Pons (tissue), 1 donor: ENCODE measurements around the gene NUDT16.

Experiments used
- DNase-seq: peaks from one replicate; pipeline ENCODE4 v3.0.0-alpha.2; 2016; ENCODE audit warnings: low spot score

The NUDT16 gene

GRCh38 chr3:131386429-131387165 lies 5.0 kb downstream of the NUDT16 start:
- DNase-seq: peak; percentile 85

DNA sequence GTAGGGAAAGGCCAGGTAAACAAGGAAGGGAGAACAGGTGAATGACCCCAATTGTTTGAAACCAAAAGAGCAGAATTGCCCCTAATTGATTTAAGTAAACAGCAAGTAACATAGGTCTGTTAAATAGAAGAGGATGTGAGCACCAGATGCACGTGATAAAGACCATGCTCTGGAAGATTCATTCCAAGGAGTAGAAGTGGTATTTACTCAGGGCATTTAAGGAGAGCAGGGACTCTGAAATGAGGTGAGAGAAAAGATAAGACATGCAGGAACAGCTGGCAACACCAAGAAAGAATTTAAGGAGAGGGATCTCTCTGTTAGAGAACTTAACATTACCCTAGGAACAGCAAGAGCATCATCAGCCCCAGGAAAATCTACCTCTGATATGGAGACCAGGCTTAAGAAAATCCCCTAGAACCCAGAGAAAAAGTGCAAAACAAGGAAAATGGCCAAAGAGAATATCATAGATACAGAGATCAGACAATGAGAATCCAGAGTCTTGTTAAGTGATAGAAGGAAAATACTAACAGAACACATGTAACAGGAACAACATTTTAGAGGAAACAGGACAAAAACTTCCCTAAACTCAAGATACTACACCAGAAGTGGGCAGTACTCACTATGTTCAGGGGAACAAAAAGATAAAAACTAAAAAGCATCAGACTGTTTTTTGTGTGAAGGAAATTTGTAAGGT lies 6.4 kb downstream of the NUDT16 start:
- DNase-seq: no peak

DNA sequence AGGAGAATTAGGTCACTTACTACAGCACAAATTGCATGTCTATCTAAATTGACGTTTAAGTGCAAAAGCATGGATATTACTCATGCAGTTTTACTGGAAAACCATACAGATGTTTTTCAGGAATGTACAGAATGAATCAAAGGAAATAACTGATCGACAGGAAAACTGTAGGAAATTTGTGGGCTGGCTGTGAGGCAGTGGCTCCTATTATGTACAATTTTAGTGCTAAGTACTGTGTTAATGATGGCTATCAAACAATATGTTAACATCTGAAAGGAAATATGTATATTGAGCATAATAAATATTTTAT lies 6.9 kb downstream of the NUDT16 start:
- no peak for DNase-seq

- no peak for DNase-seq
Observed at GRCh38 chr3:131390331-131390730, 8.8 kb downstream of the NUDT16 start.

GRCh38 chr3:131393051-131393450 lies 11.5 kb downstream of the NUDT16 start:
- DNase-seq: no peak

DNA sequence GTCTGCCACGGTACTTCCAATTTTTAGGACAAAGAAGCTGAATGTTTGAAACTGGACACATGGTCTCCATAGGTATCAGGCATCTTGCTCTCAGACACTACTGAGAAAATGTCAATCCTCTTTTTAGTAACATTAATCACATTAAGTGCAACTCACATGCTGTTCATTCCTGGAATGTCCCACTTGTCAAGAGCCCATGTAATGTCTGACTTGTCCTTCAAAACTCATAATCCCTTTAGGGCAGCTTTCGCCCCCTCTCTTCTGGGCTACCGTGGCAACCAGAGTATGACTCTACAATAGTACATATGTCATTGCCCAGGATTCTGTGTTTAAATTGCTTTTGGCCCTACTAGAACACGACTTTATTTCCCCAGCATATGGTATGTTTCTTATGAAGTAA lies 12.3 kb downstream of the NUDT16 start:
- no peak for DNase-seq

GRCh38 chr3:131394400-131394799 lies 12.8 kb downstream of the NUDT16 start:
- DNase-seq: no peak

GRCh38 chr3:131396170-131396569 lies 14.6 kb downstream of the NUDT16 start:
- no peak for DNase-seq

- no peak for DNase-seq
Observed at GRCh38 chr3:131397889-131398288, 16.3 kb downstream of the NUDT16 start.

- DNase-seq: no peak
Observed at GRCh38 chr3:131401978-131402377, 20.4 kb downstream of the NUDT16 start.

DNA sequence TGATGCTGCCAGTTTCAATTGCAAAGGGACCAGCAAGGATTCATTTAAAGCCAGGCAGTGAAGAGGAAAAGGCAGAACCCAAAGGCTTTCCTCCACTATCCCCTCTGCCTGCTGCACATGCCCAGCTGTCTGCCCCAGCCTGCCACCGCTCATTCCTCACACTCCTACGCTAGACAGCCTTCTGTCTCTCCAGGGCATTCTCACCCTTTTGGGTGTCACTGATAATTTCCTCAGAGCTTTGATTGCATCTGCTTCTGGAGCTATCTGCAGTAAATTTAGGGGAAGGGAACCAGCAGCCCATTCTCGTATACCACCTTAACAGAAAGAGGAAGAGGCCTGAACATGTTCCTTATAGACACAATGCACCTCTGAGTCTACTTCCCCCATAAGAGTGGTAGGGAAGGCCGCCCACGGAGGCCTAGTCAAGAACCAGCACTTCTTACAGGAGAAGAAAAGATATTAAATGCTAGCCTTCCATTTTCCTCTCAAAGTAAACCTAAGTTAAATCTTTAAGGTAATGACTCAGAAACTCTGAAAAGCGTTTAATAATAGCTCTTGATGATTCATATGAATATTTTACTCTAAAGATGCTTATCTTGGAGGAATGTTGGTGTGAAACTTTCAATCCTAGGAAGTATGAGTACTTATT lies 20.9 kb downstream of the NUDT16 start:
- peak; percentile 57 for DNase-seq

DNA sequence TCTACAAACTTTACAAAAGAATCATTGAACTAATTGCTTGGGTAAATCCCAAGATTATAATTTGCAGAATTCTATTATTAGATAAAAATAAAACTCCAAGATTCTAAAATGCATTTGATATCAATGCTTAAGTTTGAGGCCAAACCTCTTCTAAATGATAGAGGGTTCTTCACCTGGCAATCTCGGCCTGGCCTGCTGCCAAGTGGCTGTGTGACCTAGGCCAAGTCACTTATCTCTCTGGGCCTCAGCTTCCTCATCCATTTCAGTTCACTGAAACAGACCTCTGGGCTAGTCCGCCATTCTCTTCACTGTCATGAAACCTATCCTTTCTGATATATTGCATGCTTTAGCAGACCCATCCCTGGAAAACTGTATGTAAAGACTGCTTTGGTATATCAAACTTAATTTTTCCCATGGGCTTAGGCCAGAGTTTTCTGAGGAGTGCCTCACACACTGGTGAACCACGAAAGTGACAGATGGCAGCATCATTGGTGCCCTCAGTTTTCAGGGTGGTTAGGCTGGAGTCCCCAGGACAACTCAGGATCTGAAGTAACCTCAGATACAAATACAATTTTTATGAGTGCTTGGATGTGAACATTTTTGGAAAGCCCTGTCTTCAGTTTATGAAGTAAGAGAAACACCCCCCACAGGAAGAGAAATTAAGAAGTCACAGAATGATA lies 21.8 kb downstream of the NUDT16 start:
- DNase-seq: no peak

- no peak for DNase-seq
Observed at GRCh38 chr3:131405411-131405810, 23.8 kb downstream of the NUDT16 start.

DNA sequence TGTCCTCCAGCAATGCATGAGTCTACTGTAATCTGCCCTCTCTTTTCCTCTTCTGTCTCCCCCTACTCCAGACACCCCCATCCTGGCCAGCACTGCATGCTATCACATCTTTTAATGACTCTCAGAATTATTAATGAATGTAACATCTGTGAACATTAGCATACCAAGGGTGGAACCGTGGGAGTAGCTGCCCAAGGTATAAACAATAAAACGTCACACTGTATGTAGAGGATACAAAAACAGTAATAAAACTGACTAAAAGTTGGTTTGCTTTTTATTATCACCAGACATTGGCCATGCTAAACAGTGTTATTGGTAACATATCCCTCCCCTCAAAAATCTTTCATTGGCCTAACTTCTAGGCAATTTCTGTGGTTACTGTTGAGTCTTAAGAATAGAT lies 24.7 kb downstream of the NUDT16 start:
- no peak for DNase-seq

- DNase-seq: no peak
Observed at GRCh38 chr3:131417751-131418150, 36.2 kb downstream of the NUDT16 start.

DNA sequence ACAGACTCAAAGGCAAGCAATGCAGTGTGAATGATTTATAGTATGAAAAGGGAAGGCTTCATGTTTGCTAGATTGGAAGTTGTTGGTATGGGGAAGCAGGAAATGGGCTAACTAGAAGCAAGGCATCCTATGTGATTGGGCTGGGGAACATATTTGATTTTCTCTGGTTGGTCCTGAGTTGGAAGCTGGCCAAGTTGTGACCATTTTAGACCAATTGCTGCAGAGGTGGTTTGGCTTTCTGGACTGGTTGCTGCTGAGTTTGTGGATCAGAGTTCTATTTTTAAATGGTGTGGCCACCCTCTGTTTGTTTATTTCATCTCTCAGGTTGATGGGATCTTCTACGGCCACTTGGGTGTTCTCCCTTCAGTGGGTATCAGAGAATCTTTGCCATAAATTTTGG lies 39.7 kb downstream of the NUDT16 start:
- DNase-seq: no peak

DNA sequence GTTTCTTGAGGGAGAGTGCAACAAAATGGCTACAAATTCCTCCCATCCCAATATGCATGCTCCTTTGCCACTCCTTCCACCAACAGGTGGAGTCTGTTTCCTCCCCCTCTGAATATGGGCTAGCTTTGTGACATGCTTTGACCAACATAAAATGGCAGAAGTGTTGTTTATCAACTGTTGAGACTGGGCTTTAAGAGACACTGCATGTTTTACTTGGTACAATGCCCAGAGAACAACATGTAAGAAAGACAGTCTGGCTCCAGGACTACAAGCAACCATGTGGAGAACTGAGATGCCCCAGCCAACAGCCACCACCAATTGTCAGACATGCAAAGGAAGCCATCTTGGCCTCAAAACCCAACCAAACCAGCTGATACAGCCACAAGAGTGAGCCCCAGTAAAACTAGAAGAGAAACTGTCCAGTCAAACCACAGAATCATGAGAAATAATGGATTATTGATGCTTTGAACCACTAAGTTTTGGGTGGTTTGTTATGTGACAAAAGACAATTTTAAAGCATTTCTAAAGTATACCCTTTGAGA lies 40.5 kb downstream of the NUDT16 start:
- DNase-seq: no peak

DNA sequence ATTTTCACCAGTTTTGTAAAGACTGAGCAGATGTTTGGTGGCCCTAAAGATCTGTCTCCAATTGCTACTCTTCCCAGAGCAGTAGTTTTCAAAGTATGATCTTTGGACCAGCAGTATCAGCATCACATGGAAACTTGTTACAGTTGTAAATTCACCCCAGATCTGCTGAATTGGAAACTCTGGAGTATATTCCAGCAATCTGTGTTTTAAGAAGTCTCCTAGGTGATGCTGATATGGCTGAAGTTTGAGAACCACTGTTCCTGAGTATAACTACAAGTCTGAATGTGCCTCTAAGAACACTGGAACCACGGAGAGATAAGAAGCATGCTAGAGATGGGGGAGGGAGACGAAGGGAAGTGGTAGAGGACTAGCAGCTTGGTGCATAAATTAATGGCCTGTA lies 45.7 kb downstream of the NUDT16 start:
- DNase-seq: no peak

DNA sequence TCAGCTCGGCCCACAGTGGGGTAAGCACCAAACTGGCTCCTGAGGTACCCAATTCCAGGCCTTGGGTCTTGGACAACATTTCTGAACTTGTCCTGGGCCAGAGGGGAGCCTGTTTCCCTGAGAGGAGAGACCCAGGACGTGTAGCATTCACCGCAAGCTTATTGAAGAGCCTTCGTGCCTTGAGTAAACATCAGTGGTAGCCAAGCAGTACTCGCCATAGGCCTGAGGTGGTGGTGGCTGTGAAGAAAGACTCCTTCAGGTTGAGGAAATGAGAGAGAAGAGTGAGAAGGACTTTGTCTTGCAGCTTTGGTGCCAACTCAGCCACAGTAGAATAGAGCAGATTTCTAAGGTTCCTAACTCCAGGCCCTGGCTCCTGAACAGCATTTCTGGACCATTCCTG lies 50.2 kb downstream of the NUDT16 start:
- no peak for DNase-seq

DNA sequence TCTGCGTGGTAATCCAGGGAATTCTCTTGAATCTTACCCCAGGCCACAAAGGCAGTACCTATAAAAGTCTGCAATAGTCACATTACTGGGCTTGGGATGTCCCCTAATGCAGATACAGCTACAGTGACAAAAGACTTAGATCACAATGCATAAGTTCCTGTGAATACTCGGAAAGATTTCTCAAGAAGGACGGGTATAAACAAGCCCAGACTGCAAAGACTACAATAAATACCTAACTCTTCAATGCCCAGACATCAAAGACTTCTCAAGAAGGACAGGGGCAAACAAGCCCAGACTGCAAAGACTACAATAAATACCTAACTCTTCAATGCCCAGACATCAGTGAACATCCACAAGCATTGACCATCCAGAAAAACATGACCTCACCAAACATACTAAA lies 50.9 kb downstream of the NUDT16 start:
- DNase-seq: no peak

GRCh38 chr3:131435000-131435399 lies 53.4 kb downstream of the NUDT16 start:
- no peak for DNase-seq
